ENCODE results near the gene C19orf25.
"Not testable (repeated sequence)": the region's sequence is repeated elsewhere in the genome, so short reads cannot be mapped to it uniquely, and the experiment has no call there.

The C19orf25 gene

GRCh38 chr19:1512671-1513498 lies 33.9 kb upstream of the C19orf25 start, which contains the start of gene ADAMTSL5:
TSS of gene ADAMTSL5 (minus strand) at chr19:1513019. CDS start at chr19:1510943, 2,076 bp downstream.
- peak; percentile 22 for DNase-seq (ENCODE audit: low read depth)

- no peak for DNase-seq (ENCODE audit: low read depth)
These were observed 32.6 kb upstream of the C19orf25 start for GRCh38 chr19:1511318-1512317.

DNA sequence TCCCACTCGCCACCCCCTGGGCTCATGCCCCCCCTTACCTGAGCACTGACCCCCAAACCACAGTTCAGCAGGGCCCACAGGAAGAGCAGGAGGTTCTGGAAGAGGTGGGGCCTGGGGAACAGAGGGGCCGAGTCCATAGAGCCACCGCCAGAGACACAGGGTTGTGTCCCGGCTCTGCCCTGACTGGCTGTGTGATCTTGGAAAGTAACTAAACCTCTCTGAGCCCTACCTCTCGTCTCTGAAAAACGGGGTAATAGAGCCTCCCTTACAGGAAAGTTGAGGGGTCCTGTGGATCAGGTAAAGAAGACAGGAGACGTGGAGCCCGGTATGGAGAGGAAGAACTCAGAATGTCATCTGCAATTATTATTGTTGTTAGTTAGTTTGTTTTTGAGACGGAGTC lies 31.8 kb upstream of the C19orf25 start:
- DNase-seq (ENCODE audit: low read depth), result no peak

DNA sequence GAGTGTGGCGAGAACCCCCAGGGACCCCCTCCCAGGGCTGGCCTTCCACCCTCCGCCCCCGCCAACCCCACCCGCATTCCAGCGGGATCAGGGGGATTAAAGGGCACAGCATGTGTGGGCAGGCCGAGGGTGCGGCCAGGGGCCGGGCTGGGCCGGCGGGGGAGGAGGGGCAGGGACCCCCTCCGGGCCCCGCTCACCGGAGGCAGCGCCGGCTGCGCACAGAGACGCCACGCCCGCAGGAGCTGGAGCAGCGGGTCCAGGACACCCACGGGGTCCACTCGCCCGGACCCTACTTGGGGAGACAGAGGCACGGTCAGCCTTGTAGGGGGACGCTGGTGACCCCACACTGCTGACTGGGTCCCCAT lies 31.4 kb upstream of the C19orf25 start:
- DNase-seq (ENCODE audit: low read depth), result no peak

- no peak for DNase-seq (ENCODE audit: low read depth)
These were observed 30.8 kb upstream of the C19orf25 start for GRCh38 chr19:1509602-1510441.

DNA sequence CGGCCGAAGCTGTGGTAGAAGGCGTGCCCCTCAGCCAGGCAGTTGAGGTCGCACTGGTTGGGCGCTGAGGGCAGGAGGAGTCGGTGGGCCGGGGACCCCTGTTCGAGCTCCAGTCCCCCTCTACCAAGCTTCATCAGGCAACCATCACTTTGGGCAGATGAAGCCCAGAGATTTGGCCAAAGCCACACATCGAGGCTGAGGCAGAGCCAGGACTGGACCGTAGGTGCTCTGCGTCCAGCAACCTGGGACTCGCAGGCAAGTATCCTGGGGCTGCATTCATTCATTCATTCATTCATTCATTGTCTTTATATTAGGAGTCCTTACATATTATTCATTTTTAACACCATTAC lies 29.5 kb upstream of the C19orf25 start:
- no peak for DNase-seq (ENCODE audit: low read depth)

- peak; percentile 83 for DNase-seq (ENCODE audit: low read depth)
These were observed 28.9 kb upstream of the C19orf25 start for GRCh38 chr19:1507763-1508506.

- DNase-seq (ENCODE audit: low read depth), result no peak
These were observed 28.2 kb upstream of the C19orf25 start for GRCh38 chr19:1507192-1507660.

- DNase-seq (ENCODE audit: low read depth), result no peak
These were observed 27.2 kb upstream of the C19orf25 start for GRCh38 chr19:1505991-1506881.

DNA sequence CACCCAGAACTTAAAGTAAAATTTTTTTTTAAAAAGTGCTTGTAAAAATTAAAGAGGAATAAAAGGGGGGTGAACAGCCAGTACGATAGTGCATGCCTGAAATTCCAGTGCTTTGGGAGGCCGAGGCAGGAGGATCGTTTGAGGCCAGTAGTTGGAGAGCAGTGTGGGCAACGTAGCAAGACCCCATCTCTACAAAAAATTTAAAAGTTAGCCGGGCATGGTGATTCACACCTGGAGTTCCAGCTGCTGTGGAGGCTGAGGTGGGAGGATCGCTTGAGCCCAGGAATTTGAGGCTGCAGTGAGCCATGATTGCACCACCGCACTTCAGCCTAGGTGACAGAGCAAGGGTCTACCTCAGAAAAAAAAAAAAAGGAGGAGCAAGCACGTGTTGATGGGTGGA lies 26.0 kb upstream of the C19orf25 start:
- DNase-seq (ENCODE audit: low read depth), result no peak

DNA sequence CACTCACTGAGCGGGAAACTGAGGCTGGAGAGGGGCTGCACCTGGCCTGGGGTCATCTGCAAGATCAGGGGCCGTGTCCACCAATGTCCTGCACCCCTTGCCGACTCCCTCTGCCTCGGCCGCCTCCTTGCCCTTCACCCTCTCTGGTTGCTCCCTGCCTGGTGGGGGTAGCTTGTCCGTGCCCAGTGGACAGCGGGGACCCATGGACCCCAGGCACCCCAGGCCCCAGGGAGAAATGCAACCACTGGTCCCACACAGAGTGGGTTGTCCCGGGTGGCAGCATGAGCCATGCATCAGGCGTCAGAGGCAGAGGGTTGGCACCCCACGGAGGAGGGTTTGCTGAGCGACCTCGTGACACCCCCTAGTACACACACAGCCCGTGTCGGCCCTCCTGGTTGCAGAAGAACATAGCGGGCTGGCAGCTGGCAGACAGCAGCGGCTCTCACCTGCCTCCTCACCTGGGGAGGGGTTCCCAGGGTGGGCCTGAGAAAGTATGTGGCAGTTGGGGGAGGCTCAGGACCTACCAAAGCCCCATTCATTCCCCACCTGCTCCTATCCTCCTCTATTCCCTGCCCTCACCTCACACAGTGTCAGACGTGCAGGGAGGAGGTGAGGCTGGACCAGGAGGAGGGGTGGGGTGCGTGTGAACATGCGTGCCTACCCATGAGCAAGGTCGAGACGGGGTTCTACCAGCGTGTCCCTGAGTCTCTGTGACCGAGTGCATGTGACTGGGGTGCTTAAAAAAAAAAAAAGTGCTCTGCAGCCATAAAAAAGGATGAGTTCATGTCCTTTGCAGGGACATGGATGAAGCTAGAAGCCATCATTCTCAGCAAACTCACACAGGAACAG lies 25.1 kb upstream of the C19orf25 start:
- DNase-seq (ENCODE audit: low read depth), result no peak

- DNase-seq (ENCODE audit: low read depth), result no peak
These were observed 24.3 kb upstream of the C19orf25 start for GRCh38 chr19:1503089-1503924.

GRCh38 chr19:1502433-1503088 lies 23.5 kb upstream of the C19orf25 start:
- DNase-seq (ENCODE audit: low read depth), result no peak

GRCh38 chr19:1501200-1501595 lies 22.2 kb upstream of the C19orf25 start:
- DNase-seq (ENCODE audit: low read depth), result no peak

- DNase-seq (ENCODE audit: low read depth), result not testable (repeated sequence)
These were observed 20.2 kb upstream of the C19orf25 start for GRCh38 chr19:1499231-1499630.

GRCh38 chr19:1497578-1498235 lies 18.7 kb upstream of the C19orf25 start:
- no peak for DNase-seq (ENCODE audit: low read depth)

All from T-helper 22 cell (primary cell).